Measurements from ENCODE around the gene TMEM129.

TMEM129 gene, protein sequence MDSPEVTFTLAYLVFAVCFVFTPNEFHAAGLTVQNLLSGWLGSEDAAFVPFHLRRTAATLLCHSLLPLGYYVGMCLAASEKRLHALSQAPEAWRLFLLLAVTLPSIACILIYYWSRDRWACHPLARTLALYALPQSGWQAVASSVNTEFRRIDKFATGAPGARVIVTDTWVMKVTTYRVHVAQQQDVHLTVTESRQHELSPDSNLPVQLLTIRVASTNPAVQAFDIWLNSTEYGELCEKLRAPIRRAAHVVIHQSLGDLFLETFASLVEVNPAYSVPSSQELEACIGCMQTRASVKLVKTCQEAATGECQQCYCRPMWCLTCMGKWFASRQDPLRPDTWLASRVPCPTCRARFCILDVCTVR

DNA sequence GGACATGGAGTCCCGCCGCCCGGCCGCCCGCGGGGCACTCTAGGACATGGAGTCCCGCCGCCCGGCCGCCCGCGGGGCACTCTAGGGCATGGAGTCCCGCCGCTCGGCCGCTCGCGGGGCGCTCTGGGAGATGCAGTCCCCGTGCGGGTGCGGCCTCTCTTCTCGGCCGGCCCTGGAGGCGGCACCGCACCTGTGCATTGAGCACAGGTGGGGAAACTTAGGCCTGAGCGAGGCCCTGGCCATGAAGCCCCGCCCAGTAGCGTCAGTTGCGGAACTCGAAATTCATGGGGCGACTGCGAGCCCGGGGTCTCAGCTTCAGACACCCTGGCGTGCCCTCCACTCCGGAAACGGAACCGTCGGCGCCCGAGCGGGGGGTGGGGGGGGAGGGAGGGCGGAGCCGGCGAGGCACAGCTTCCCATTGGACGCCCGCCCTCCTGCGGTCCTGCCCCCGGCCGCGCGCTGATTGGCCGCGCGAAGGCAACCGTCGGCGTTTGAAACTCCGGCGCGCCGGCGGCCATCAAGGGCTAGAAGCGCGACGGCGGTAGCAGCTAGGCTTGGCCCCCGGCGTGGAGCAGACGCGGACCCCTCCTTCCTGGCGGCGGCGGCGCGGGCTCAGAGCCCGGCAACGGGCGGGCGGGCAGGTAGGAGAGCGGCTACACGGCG is at the start of gene TMEM129, which contains the start of gene TACC3:
Gene TMEM129 (minus strand): TSS at position 321 of the 663 bp plus-strand sequence. CDS start 486 bp downstream, outside the sequence.
Gene TACC3 (plus strand): TSS at position 519 of the 663 bp plus-strand sequence. CDS start 1,901 bp downstream, outside the sequence.
- peak within 1 kb of the TSS; percentile 87 for H3K27ac ChIP-seq
- DNase-seq (ENCODE audit: low read depth, low spot score), result peak; percentile 86

DNA sequence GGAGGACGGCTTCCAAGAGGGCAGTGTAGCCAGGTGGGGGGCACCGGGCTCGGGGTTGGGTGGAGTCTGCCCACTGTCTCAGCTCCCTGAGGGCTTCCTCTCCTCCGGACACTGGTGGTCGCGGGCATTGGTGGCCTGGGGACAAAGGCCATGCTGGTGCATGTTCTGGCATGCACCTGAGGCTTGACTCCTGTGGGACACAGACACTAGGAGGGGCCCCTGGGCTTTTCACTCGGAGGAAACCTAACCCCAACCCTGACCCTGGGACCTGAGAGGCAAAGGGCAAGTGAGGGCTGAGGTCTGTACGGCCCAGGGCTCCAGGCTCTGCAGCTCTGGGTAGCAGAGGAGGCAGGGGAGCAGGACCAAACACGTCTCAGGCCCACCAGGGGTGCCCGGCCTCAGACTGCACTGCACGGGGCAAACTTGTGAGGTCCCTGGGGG is 49.7 kb upstream of the TMEM129 start:
- no peak overlapping the region for H3K27ac ChIP-seq
- no peak for DNase-seq (ENCODE audit: low read depth, low spot score)

DNA sequence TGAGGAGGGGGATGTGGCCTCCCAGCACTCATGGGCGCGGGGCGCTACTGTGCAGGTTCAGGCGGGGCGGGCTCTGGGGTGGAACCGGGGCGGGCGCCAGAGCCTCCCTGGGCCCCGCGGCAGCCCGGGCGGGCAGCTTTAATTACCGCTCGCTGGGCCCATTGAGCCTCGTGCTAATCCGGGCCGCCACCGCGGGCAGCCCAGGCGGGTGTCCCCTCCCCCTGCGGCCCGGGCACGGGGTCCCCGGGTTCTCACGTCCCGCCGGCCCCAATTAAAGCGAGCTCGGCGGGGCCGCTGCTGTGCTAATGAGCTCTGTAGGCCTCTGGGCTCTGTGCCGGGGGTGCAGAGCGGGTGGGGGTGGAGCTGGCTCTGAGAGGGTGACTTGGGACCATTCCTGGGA is 49.1 kb upstream of the TMEM129 start:
- no peak for DNase-seq (ENCODE audit: low read depth, low spot score)
- H3K27ac ChIP-seq, result no peak overlapping the region

- no peak overlapping the region for H3K27ac ChIP-seq
- no peak for DNase-seq (ENCODE audit: low read depth, low spot score)
These were observed 48.6 kb upstream of the TMEM129 start for GRCh38 chr4:1769692-1770091.

GRCh38 chr4:1768367-1769034 is 47.4 kb upstream of the TMEM129 start:
- no peak for DNase-seq (ENCODE audit: low read depth, low spot score)
- no peak overlapping the region for H3K27ac ChIP-seq

GRCh38 chr4:1767770-1768366 is 46.7 kb upstream of the TMEM129 start:
- no peak overlapping the region for H3K27ac ChIP-seq
- no peak for DNase-seq (ENCODE audit: low read depth, low spot score)

- no peak for DNase-seq (ENCODE audit: low read depth, low spot score)
- H3K27ac ChIP-seq, result no peak overlapping the region
These were observed 46.1 kb upstream of the TMEM129 start for GRCh38 chr4:1767061-1767769.

- no peak overlapping the region for H3K27ac ChIP-seq
- DNase-seq (ENCODE audit: low read depth, low spot score), result no peak
These were observed 45.3 kb upstream of the TMEM129 start for GRCh38 chr4:1766106-1767060.

GRCh38 chr4:1765409-1766072 is 44.4 kb upstream of the TMEM129 start:
- DNase-seq (ENCODE audit: low read depth, low spot score), result no peak
- H3K27ac ChIP-seq, result no peak overlapping the region

- DNase-seq (ENCODE audit: low read depth, low spot score), result no peak
- H3K27ac ChIP-seq, result no peak overlapping the region
These were observed 43.5 kb upstream of the TMEM129 start for GRCh38 chr4:1764670-1765069.

GRCh38 chr4:1763550-1764080 is 42.5 kb upstream of the TMEM129 start:
- no peak overlapping the region for H3K27ac ChIP-seq
- DNase-seq (ENCODE audit: low read depth, low spot score), result no peak

GRCh38 chr4:1763070-1763549 is 42.0 kb upstream of the TMEM129 start:
- H3K27ac ChIP-seq, result no peak overlapping the region
- no peak for DNase-seq (ENCODE audit: low read depth, low spot score)

- no peak overlapping the region for H3K27ac ChIP-seq
- DNase-seq (ENCODE audit: low read depth, low spot score), result no peak
These were observed 41.3 kb upstream of the TMEM129 start for GRCh38 chr4:1762264-1763010.

DNA sequence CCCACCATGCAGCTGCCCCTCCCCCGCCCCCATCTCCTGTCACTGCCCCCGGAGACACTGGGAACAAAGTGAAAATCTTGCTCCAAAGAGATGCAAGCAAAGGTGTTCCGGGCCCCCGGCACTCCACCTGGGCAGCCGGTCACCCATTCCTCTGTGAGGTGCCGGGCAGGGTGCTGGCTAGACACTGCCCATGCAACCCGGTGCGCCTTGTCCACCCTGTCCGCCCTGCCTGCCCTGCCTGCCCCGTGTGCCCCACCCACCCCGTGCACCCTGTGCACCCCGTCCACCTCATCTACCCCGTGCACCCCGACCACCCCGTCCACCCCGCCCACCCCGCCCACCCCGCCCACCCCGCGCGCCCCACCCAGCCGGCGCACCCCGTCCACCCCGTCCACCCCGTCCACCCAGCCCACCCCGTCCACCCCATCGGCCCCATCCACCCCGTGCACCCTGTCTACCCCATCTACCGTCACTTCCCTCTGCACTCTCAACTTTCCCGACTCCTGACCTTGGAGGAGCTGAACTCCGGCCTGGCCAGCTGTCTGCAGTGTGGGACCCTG is 40.1 kb upstream of the TMEM129 start:
- no peak for DNase-seq (ENCODE audit: low read depth, low spot score)
- H3K27ac ChIP-seq, result no peak overlapping the region

DNA sequence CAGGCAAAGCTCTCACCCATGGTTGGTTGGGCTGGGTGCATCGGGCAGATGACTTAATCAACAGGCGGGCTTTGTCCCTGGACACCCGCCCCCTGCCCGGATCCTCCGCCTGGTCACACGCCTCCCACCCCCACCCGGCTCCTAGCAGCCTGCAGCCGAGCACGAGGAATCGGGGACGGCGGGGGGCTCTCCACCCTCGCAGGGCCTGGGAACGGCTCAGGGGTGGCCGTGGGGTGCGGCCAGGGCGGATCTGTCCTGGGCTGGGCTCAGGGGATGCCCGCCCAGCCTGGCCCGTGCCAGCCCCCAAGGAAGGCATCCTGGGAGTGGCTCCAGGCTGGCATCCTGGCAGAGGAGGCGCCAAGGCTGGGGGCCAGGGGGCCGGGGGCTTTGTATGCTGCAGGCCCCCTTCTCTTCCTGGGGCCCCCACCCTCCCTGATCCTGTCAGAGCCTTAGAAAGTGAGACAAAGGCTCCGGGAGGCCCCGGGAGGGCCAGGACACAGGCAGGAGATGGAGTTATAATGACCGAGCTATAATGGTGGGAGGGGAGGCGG is 39.5 kb upstream of the TMEM129 start:
- no peak overlapping the region for H3K27ac ChIP-seq
- no peak for DNase-seq (ENCODE audit: low read depth, low spot score)

- DNase-seq (ENCODE audit: low read depth, low spot score), result no peak
These were observed 38.7 kb upstream of the TMEM129 start for GRCh38 chr4:1759818-1760223.

More at GRCh38 chr4:1759818-1760223, 38.7 kb upstream of the TMEM129 start:
- no peak overlapping the region for H3K27ac ChIP-seq
